Measurements from ENCODE around the gene TOM1L2.
A peak's percentile ranks its signal among the peaks of the same experiment; 100 is the strongest.
"Not testable (repeated sequence)": the region's sequence is repeated elsewhere in the genome, so short reads cannot be mapped to it uniquely, and the experiment has no call there.

Gene TOM1L2

GRCh38 chr17:17816831-17817551 lies 155.2 kb downstream of the TOM1L2 start:
- no peak for DNase-seq (ENCODE audit: low spot score)

GRCh38 chr17:17816240-17816814 lies 155.9 kb downstream of the TOM1L2 start:
- DNase-seq (ENCODE audit: low spot score), result no peak

- no peak for DNase-seq (ENCODE audit: low spot score)
These were observed 156.6 kb downstream of the TOM1L2 start for GRCh38 chr17:17815436-17816200.

- no peak for DNase-seq (ENCODE audit: low spot score)
These were observed 157.2 kb downstream of the TOM1L2 start for GRCh38 chr17:17815062-17815406.

- no peak for DNase-seq (ENCODE audit: low spot score)
These were observed 157.8 kb downstream of the TOM1L2 start for GRCh38 chr17:17814162-17815061.

GRCh38 chr17:17813725-17814095 lies 158.5 kb downstream of the TOM1L2 start:
- DNase-seq (ENCODE audit: low spot score), result no peak

GRCh38 chr17:17813055-17813724 lies 159.0 kb downstream of the TOM1L2 start:
- no peak for DNase-seq (ENCODE audit: low spot score)

GRCh38 chr17:17812211-17813054 lies 159.8 kb downstream of the TOM1L2 start:
- peak; percentile 37 for DNase-seq (ENCODE audit: low spot score)

- DNase-seq (ENCODE audit: low spot score), result no peak
These were observed 160.6 kb downstream of the TOM1L2 start for GRCh38 chr17:17811381-17812210.

GRCh38 chr17:17810895-17811248 lies 161.3 kb downstream of the TOM1L2 start:
- no peak for DNase-seq (ENCODE audit: low spot score)

GRCh38 chr17:17810084-17810894 lies 161.9 kb downstream of the TOM1L2 start:
- no peak for DNase-seq (ENCODE audit: low spot score)

- no peak for DNase-seq (ENCODE audit: low spot score)
These were observed 162.6 kb downstream of the TOM1L2 start for GRCh38 chr17:17809531-17810083.

GRCh38 chr17:17808706-17809432 lies 163.3 kb downstream of the TOM1L2 start:
- no peak for DNase-seq (ENCODE audit: low spot score)

- DNase-seq (ENCODE audit: low spot score), result not testable (repeated sequence)
These were observed 164.0 kb downstream of the TOM1L2 start for GRCh38 chr17:17808200-17808599.

- DNase-seq (ENCODE audit: low spot score), result no peak
These were observed 164.8 kb downstream of the TOM1L2 start for GRCh38 chr17:17807440-17807839.

GRCh38 chr17:17806611-17807274 lies 165.5 kb downstream of the TOM1L2 start:
- no peak for DNase-seq (ENCODE audit: low spot score)

GRCh38 chr17:17806035-17806434 lies 166.2 kb downstream of the TOM1L2 start:
- DNase-seq (ENCODE audit: low spot score), result no peak

All from NAMALWA (cell line).